CD4-positive, alpha-beta T cell treated with Interferon gamma for 1 hour (primary cell): ENCODE data around the gene DGKK.
"Not testable (repeated sequence)": the region's sequence is repeated elsewhere in the genome, so short reads cannot be mapped to it uniquely, and the experiment has no call there.

Source experiments
- DNase-seq: peaks from one replicate; pipeline ENCODE4 v3.0.0-alpha.2; 2020

The DGKK gene

GRCh38 chrX:50407976-50408375, 62.6 kb downstream of the DGKK start:
- no peak for DNase-seq

- no peak for DNase-seq
Measured at GRCh38 chrX:50403903-50404302, 66.7 kb downstream of the DGKK start.

GRCh38 chrX:50402886-50403285, 67.7 kb downstream of the DGKK start:
- no peak for DNase-seq

GRCh38 chrX:50393902-50394301, 76.7 kb downstream of the DGKK start:
- no peak for DNase-seq

- no peak for DNase-seq
Measured at GRCh38 chrX:50386520-50386919, 84.1 kb downstream of the DGKK start.

- no peak for DNase-seq
Measured at GRCh38 chrX:50381729-50382415, 88.8 kb downstream of the DGKK start.

- DNase-seq: no peak
Measured at GRCh38 chrX:50375481-50376267, 95.0 kb downstream of the DGKK start.

GRCh38 chrX:50372966-50373365, 97.7 kb downstream of the DGKK start:
- no peak for DNase-seq

- no peak for DNase-seq
Measured at GRCh38 chrX:50343917-50344316, 126.7 kb downstream of the DGKK start.

- DNase-seq: no peak
Measured at GRCh38 chrX:50333308-50333707, 137.3 kb downstream of the DGKK start.

- DNase-seq: not testable (repeated sequence)
Measured at GRCh38 chrX:50332668-50333067, 138.0 kb downstream of the DGKK start.

- DNase-seq: no peak
Measured at GRCh38 chrX:50327235-50327634, 143.4 kb downstream of the DGKK start.
